HG03575 (cell line): Measurements from ENCODE around the gene SLCO2A1.

Experiments used
- ATAC-seq: cut with Tn5 transposase; IDR thresholded peaks from one replicate; pipeline ENCODE4 v1.9.1; 2021; ENCODE audit not compliant: unreplicated experiment, insufficient number of reproducible peaks, low FRiP score; ENCODE audit errors: extremely low read depth

Gene SLCO2A1

DNA sequence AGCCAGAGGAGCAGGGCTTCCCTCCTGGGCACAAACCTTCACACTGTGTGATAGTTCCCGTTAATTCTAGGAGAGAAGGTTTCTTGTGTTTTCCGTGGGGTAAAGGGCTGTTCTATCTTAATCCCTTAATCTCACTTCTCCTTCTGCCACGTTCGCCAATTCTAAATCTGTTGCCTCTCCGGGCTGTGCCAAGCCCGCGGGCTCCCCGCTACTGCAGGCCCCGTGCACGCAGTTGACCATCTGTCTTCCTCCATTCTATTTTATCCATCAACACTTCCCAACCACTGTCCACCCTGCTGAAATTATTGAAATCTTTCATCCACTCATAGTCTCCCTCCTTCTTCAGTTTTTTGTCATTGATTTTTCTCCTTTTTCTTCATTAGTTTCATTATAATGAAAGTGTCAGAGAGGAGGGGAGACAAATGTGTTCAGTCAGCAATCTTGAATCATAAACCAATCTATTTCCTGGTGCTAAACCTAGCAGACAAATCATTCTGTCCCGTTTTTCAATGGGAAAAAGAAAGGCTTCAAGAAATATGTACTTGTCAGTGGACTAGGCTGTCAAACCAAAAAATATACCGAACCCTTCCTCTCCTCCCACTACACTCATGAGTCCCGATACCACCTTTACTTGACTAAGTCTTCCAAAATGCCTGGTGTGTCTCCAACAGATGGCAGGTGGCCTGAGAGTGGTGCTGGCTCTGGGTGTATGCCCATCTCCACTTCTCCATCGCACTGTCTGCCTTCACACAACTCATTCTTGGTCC is 39.6 kb downstream of the SLCO2A1 start:
- ATAC-seq: no peak

DNA sequence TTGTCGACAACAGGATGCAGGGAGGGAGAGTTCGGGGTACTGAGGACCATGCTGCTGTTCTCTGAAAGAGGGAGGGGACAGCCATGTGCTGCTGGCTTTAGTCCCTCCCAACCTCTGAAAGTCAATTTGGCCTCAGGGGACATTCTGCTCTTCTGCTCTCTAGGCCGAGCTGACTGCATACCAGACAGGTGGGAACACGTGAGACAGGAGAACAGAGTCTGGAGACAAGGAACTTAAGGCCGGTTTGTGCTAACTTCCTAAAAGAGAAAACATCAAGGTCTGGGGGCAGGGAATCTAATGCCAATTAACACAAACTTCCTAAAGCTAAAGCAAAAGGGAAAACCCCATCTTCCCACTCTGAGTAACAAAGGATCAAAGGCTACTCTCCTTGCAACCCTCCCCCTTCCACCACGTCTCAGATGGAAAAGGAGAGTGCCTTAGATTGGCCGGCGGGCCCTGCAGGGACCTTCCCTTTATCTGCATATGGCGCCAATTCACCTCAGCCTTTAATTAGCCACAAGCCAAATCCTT is 41.0 kb downstream of the SLCO2A1 start:
- ATAC-seq: no peak

DNA sequence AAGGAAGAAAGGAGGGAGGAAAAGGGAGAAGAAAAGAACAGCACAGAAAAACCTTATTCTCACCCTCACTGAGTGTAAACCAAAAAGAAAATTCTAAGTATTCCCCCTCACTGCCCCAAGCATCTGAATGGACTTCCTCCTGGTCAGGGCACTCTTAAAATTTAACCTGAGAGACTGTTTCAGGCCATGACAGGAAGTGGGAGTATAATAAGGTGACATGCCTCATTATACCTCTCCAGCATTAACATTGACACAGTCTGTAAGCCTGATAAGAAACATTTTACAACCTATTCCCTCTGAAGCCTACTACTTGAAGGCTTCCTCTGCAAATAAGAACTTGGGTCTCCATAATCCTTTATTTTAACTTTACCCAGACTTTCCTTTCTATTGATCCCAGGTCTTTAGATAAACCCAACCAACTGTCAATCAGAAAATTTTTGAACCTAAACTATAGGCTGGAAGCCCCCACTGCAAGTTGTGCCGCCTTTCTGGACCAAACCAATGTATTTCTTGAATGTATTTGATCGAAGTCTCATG is 41.7 kb downstream of the SLCO2A1 start:
- ATAC-seq: no peak

DNA sequence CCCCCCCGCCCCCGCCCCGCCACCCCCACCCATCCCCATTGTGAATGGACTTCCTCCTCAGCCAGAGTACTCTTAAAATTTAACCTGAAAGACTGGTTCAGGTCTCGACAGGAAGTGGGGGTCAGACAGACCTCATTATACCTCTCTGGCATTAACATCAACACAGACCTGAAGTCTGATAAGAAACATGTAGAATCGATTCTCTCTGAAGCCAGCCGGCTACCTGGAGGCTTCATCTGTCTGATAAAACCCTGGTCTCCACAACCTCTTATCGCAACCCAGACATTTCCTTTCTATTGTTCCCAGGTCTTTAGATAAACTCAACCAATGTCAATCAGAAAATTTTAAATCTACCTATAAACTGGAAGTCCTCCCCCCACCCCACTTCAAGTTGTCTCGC is 42.6 kb downstream of the SLCO2A1 start:
- no peak for ATAC-seq

DNA sequence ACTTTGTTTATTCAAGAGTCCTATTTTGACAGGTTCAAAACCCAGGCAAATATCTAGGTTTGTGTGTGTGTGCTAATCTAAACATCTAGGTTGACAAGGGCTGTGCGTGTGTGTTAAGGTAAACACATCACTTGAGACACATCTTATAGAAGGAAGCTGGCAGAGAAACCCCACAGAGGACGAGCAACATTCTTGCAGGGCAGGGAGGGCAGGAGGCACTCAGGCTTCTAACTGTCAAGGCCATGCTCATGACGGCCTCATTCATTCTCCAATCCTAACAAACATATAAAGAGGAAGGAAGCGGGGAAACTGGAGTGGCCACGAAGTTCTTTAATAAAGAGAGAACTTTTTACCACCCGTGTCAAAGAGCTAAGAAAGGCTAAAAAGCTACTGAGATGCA is 43.4 kb downstream of the SLCO2A1 start:
- no peak for ATAC-seq

DNA sequence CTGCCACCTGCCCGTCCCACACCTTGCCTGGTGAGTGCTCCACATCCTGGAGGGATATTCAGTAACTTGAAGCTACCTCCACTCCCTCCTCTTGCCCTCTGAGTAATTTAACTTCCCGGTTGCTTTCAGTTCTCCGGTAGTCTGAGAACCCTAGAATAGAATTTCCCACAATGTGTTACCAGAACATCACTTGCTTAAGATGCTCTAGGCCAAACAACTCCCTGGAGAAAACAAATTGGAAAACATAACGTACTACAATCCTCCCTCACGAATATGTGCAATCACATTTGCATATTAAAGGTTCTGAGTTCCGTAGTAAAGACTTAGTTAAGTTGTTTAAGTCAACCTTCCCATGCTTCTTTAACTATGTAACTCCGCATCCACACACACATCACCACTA is 44.8 kb downstream of the SLCO2A1 start:
- no peak for ATAC-seq

DNA sequence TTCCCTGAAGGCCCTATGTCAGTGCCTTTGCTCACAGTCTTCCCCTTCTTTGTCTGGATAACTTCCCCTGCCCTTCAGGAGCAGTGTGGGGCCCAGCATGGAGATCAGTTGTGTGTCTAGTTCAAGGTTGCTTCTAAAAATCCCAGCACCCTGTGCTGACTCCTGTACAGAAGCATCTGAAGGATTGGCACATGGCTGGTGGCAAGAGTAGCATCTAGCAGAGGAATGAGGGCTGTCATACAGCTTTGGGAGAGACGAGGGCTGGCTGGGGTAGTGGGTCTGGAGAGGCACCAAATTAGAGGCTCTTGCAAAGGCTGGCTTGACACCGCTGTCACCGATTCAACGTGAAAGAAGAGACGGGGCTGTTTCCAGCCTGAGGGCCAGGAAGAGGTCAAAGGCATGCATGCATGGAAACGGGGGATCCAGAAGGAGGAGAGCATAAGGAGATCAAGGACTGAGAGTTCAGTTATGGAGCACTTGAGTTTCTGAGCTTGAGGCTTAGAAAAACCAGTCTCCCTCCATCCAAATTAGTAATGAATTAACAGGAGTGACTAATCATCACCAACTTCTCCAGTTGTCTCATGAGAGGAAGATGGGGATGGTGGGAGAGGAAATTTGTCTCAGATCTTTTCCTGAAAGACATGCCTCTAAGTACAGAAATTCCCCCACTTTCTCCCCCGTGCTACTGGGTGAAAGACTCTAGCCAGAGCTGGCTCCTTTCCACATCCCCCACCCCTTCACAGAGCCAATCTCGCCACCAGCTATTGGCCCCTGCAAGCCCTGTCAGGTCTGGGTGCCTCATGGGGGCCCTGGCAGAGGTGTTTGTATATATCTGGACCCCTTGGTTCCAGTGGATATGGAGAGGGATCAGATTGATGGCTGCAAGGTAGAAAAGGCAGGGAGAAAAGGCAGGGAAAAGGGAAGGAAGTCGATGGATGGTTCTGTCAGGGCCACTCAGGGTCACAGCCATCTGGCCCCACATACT is 45.9 kb downstream of the SLCO2A1 start:
- no peak for ATAC-seq

DNA sequence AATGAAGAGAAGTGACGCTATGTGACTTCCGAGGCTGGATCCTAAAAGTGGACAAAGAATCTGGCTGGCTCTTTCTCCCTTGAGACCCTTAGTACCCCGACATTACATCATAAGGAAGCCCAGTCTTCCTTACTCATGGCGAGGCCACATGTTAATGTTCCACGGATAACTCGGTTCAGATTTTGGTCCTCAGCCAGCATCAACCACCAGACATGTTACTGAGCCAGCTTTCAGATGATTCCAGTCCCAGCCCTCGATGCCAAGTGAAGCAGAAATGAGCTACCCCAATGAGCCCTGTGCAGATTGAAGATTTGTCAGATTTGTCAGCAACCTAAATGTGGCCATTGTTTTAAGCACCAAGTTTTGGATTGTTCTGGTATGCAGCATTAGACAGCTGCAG is 46.6 kb downstream of the SLCO2A1 start:
- no peak for ATAC-seq

DNA sequence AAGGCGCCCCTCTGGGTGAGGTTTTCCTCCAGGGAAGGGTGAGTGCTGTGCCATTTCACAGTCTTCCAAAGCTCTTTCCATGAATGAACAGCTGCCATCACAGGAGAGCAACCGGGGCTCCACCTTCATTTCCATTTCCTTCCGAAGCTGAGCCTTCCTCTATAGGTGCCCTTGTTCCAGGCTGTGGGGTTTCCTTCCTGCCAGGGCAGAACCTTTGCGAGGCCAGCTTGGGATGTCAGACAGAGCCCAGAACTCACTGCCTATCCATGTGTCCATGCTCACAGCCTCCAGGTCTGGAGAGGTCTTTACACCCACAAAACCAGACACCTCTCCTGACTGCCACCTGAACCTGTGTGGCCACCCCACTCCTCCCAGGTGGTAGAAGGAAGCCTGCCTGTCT is 49.2 kb downstream of the SLCO2A1 start:
- no peak for ATAC-seq

DNA sequence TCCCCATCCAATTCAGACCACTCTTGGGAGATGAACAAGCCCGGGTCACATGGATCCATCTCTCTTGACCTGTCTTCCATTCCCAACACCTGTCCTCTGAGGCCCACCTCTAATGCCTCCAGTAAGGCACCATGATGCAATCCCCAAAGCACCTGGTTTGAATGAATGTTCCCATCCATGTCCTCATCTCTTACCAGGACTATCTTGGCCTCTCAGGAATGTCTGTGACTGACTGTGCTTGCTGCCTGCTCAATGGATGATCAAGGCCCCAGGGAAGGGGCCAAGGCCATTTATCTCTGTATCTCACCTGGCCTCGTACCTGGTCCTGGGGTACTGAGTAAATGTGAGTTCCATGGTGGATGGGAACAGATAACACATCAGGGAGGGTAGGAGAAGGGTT is 49.7 kb downstream of the SLCO2A1 start:
- no peak for ATAC-seq

DNA sequence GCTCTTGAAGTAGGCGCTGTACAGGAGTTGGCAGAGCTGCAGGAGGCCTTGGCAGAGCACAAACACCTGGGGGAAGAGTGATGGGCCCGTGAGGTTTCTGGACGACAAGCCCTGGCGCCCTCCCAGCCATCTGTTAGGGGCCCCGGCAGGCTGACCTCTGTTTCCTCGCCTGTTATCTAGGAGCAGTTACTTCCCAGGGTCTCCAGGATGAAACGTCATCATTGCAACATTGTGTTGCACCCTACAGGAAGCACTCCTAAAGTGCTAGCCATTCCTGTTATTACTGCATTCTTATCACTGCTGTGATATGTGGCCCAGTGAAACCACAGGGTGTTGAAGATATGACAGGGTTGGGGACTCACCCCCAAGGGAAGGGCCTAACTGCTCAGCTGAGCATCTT is 50.2 kb downstream of the SLCO2A1 start:
- ATAC-seq: no peak

DNA sequence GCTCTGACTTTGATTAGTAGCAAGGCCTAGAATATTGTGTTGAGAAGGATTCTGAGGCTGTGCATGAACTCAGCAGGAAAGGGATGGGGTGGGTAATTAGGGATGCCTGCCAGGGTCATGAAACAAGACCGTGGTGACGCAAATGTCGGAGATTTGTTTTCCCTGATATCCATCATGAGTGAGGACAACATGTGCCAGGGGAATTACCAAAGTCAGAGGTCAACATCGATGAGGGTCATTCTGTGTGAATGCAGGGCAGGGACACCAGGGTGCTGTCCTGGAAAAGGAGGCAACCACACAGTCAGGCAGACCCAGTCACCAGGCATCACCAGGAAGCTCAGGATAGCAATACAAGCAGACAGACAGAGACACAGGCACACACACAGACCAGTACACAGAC is 52.2 kb downstream of the SLCO2A1 start:
- ATAC-seq: no peak

DNA sequence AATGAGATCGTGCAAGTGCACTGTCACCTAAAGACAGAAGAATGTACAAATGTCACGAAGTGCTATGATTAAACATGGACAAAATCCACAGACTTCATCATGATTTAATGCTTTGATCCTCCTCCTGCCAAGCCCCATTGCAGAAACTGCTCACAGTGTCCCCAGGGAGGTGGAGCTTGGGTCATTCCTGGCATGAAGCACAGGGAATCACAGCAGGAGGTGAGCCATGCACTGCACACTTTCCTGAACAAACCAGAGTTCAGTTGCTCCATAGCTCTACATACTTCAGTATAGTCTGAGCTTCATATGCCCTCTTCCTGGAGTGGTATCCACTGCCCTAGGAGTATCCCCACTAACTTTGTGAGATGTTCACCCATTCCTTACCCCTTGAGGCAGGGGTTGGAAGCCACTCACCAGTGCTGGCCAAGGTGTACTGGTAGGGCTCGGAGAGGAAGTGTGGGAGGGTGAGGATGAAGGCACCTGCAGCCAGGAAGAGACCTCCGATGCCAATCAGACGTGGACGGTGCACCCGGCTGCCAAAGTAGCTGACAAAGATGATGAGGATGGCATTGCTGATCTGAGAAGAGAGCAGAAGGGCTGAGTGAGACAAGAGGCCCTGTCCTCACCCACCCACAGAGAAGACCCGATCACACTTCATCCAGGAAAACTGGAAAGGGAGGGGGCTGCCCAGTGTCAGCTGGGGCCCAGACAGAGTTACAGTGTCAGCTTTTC is 56.3 kb downstream of the SLCO2A1 start:
- no peak for ATAC-seq

DNA sequence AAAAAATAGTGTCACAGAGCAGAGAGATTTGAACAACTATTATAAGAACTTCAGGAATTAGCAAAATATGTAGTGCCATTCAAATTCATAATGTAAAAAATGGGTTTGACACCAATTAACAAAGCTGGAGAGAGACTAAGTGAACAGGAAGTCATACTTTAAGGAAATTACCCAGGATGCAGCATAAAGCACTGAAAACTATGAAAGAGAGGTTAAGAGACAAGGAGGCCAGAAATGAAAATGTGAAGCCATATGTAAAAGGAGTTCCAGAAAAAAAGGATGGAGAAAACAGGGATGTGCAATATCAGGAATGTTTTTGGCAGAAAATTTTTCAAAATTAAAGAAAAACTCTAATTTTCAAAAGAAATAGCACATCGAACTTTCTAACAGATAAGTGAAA is 57.6 kb downstream of the SLCO2A1 start:
- no peak for ATAC-seq

DNA sequence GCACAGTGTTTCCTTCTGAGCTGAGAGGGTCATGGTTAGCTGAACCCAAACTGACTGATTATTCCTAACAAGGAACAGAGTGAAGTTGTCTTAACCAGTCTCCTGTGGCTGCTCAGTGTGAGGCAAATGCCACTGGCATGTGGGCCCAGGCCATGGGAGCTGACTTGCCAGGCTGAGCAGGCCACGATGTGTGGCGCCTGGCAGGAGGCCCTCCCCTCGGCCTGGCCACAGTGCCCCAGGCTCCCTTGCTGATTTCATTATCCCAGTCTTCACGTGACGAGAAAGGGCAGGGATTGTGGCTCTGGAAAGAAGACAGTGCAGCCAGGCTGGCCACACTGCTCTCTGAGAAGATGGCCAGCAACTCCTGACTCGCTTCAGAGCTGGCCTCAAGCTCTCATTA is 58.8 kb downstream of the SLCO2A1 start:
- no peak for ATAC-seq

DNA sequence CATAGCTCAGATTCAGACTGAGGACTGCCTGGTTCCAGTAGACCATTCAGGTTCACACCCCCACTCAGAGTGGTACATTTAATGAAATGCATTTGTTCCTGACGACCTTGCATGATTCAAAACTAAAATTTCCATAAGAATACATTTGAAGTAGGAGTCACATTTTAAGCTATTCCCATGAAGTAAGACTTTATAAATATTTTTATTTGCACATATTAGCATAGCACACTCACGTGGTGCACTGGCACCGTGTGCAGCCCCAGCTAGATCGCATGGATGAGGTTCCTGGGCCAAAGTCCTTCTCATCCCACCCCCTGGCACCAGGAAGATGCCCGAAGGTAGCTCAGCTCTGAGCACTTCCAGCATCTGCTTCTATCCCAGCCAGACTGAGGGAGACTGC is 59.4 kb downstream of the SLCO2A1 start:
- ATAC-seq: no peak

DNA sequence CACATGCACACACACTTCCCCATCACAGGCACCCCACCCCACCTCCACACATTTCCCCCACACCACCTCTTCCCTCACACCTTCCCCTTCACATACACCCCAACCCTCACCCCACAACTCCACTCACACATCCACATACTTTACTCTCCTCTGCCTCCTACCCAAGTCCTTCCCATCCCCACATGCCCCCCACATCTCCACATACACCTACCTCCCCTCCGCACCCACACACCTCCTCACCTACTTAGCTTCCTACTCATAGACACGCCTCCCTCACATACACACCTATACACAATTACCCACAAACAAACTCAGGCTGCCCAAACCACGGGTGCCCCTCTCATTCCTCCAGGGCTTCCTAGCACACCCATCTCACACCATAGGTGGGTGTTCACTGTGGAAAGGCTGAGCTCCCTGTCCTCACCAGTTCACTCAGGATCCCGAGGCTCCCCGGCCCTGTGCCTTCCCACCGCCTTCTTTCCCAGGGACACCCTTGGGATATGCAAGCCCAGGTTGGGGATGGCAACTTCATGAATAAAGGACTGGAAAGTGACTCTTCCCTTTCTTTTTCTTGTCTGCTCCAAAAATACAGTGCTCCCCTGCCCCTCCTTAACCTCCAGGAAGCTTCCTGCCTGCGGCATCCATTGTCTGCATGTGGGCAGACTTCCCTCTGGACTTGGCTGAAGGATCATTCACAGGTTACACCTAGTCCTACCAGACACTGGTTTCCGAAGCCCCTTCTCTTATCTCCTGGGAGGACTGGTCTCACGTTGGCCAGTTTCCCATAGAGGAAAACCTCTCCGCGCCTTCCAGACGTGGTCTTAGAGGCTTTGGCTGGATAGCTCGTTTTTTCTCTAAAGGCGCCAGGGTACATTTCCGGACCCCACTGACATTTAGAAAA is 61.5 kb downstream of the SLCO2A1 start:
- no peak for ATAC-seq

DNA sequence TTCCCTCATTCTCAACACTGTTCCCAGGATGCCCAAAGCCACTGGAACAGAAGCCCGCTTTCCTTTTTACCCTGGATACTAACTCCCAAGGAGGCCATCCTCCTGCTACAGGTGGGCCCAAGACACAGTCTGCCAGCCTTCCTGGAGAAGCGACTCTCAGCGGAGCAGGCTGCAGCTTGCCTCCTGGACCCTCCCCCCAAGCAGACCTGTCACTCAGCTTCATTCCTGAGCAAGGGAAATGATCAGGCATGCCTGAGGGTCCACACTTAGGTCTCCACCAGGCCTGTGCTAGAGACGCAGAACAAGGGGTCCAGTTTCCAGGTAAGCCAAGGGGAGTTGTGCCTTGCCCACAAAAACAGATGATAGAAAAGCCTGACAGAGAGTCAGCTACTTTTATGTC is 62.8 kb downstream of the SLCO2A1 start:
- ATAC-seq: no peak
